ENCODE measurements around the gene OVAAL.

OVAAL gene

DNA sequence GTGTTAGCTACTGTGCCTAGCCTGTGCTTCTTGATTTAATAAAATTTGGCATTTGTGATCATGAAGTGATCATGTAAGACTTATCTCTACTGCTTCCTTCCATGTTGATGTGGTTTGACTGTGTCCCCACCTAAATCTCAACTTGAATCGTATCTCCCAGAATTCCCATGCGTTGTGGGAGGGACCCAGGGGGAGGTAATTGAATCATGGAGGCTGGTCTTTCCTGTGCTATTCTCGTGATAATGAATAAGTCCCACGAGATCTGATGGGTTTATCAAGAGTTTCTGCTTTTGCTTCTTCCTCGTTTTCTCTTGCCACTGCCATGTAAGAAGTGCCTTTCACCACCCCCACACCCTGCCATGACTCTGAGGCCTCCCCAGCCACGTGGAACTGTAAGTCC lies at the start of gene OVAAL:
TSS of gene OVAAL (plus strand) at position 301 of the 400 bp plus-strand sequence.
- TF ChIP-seq ZBTB7A (IDR thresholded peaks at IDR 0.05; ENCODE audit: low read depth) = no peak
- TF ChIP-seq, protein P1, sequence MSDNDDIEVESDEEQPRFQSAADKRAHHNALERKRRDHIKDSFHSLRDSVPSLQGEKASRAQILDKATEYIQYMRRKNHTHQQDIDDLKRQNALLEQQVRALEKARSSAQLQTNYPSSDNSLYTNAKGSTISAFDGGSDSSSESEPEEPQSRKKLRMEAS (IDR thresholded peaks at IDR 0.05) = no peak
- TF ChIP-seq TAF1 (IDR thresholded peaks at IDR 0.05; ENCODE audit: low read depth) = no peak

DNA sequence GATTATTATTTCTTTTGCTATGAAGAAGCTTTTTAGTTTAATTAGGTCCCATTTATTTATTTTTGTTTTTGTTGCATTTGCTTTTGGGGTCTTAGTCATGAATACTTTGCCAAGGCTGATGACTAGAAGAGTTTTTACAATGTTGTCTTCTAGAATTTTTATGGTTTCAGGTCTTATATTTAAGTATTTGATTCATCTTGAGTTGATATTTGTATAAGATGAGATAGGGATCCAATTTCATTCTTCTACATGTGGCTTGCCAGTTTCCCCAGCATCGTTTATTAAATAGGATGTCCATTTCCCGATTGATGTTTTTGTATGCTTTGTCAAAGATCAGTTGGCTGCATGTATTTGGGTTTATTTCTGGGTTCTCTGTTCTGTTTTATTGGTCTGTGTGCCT lies 47.9 kb upstream of the OVAAL start:
- TF ChIP-seq TEAD4 (IDR thresholded peaks at IDR 0.05) (no peak), EGR1 (IDR thresholded peaks at IDR 0.05) (no peak)

DNA sequence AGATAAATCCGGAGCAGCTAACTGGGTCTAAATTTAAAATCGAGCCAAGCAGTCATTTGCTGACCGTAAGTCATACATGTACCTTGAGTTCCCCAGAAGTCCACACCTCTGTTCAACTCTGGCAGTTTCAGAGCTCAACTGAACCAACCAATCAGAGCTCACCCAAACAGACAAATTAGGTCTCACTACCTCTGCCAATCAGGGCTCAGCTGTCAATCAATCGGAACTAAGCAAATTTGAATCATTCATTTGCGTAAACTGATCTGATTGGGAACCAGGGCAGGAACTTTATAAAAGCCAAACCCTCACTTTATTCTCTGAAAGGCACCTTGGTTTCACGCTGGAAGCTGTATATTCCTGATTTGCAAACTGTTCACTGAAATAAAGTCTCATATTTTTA lies 45.2 kb upstream of the OVAAL start:
- TF ChIP-seq EGR1 (IDR thresholded peaks at IDR 0.05) = no peak
- TF ChIP-seq TEAD4 (IDR thresholded peaks at IDR 0.05) = no peak
- TF ChIP-seq TCF12 (IDR thresholded peaks at IDR 0.05; ENCODE audit: low read depth) = no peak
- no peak for TF ChIP-seq YY1 (IDR thresholded peaks at IDR 0.05; ENCODE audit: low read depth)
- no peak for TF ChIP-seq TAF1 (IDR thresholded peaks at IDR 0.05; ENCODE audit: low read depth)
- no peak for TF ChIP-seq ZBTB7A (IDR thresholded peaks at IDR 0.05; ENCODE audit: low read depth)
- TF ChIP-seq EP300 (IDR thresholded peaks at IDR 0.05; ENCODE audit: borderline replicate concordance) = no peak
- no peak for TF ChIP-seq CREB1 (IDR thresholded peaks at IDR 0.05; ENCODE audit: low read depth)
- TF ChIP-seq RAD21 (IDR thresholded peaks at IDR 0.05; ENCODE audit: low read depth) = no peak
- TF ChIP-seq FOXM1 (IDR thresholded peaks at IDR 0.05; ENCODE audit: borderline replicate concordance, low read depth) = no peak
- TF ChIP-seq, protein P2, sequence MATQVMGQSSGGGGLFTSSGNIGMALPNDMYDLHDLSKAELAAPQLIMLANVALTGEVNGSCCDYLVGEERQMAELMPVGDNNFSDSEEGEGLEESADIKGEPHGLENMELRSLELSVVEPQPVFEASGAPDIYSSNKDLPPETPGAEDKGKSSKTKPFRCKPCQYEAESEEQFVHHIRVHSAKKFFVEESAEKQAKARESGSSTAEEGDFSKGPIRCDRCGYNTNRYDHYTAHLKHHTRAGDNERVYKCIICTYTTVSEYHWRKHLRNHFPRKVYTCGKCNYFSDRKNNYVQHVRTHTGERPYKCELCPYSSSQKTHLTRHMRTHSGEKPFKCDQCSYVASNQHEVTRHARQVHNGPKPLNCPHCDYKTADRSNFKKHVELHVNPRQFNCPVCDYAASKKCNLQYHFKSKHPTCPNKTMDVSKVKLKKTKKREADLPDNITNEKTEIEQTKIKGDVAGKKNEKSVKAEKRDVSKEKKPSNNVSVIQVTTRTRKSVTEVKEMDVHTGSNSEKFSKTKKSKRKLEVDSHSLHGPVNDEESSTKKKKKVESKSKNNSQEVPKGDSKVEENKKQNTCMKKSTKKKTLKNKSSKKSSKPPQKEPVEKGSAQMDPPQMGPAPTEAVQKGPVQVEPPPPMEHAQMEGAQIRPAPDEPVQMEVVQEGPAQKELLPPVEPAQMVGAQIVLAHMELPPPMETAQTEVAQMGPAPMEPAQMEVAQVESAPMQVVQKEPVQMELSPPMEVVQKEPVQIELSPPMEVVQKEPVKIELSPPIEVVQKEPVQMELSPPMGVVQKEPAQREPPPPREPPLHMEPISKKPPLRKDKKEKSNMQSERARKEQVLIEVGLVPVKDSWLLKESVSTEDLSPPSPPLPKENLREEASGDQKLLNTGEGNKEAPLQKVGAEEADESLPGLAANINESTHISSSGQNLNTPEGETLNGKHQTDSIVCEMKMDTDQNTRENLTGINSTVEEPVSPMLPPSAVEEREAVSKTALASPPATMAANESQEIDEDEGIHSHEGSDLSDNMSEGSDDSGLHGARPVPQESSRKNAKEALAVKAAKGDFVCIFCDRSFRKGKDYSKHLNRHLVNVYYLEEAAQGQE (IDR thresholded peaks at IDR 0.05; ENCODE audit: low read depth) = no peak

DNA sequence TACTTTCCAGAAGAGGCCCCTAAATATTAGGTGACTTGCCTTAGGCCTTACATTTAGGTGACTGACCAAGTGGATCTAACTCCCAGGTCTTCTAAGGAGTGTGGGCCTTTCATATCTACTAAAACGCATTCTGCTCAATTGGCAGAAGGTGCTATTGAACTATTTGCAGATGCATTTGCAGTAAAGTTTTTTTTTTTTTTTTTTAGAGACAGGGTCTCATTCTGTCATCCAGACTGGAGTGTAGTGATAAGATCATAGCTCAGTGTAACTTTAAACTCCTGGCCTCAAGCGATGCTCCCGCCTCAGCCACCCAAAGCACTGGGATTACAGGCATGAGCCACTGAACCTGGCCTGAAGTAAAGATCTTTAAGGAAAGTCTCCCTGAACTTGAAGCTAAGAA lies 43.4 kb upstream of the OVAAL start:
- no peak for TF ChIP-seq YY1 (IDR thresholded peaks at IDR 0.05; ENCODE audit: low read depth)
- no peak for TF ChIP-seq RAD21 (IDR thresholded peaks at IDR 0.05; ENCODE audit: low read depth)
- TF ChIP-seq, protein P2 (IDR thresholded peaks at IDR 0.05; ENCODE audit: low read depth) = no peak
- TF ChIP-seq TAF1 (IDR thresholded peaks at IDR 0.05; ENCODE audit: low read depth) = no peak
- TF ChIP-seq EGR1 (IDR thresholded peaks at IDR 0.05) = no peak
- no peak for TF ChIP-seq CEBPB (IDR thresholded peaks at IDR 0.05)
- TF ChIP-seq TEAD4 (IDR thresholded peaks at IDR 0.05) = no peak
- no peak for TF ChIP-seq EP300 (IDR thresholded peaks at IDR 0.05; ENCODE audit: borderline replicate concordance)
- no peak for TF ChIP-seq ZBTB7A (IDR thresholded peaks at IDR 0.05; ENCODE audit: low read depth)
- TF ChIP-seq, protein P3, sequence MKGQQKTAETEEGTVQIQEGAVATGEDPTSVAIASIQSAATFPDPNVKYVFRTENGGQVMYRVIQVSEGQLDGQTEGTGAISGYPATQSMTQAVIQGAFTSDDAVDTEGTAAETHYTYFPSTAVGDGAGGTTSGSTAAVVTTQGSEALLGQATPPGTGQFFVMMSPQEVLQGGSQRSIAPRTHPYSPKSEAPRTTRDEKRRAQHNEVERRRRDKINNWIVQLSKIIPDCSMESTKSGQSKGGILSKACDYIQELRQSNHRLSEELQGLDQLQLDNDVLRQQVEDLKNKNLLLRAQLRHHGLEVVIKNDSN (IDR thresholded peaks at IDR 0.05) = no peak
- TF ChIP-seq CREB1 (IDR thresholded peaks at IDR 0.05; ENCODE audit: low read depth) = no peak
- TF ChIP-seq, protein P1 (IDR thresholded peaks at IDR 0.05) = no peak
- no peak for TF ChIP-seq NFIC (IDR thresholded peaks at IDR 0.05)
- no peak for TF ChIP-seq FOXM1 (IDR thresholded peaks at IDR 0.05; ENCODE audit: borderline replicate concordance, low read depth)
- no peak for TF ChIP-seq TCF12 (IDR thresholded peaks at IDR 0.05; ENCODE audit: low read depth)

DNA sequence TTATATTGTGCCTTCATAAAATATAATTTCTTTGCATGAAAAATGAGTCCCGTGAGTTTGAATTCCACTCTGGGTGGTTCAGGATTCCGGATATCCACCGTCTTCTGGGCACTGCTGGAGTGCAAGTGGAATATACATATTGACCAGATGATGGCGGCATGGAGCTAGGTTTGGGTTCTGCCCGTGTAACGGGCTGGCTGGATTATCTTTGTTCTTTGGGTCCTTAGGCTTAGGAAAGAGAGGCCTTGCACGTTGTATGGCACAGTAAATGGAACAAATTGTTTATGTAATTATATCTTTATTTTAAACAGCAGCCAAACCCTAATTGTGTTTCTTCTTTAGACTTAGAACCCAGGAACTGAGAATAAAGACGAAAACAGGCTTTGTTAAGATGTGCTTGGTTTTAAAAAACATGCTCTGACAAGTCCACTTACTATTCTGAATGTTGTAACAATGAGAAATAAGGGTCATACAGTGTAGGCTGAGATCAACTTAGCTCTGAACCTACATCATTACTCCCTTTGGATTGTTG lies 42.8 kb upstream of the OVAAL start:
- TF ChIP-seq, protein P2 (IDR thresholded peaks at IDR 0.05; ENCODE audit: low read depth) = no peak
- TF ChIP-seq RAD21 (IDR thresholded peaks at IDR 0.05; ENCODE audit: low read depth) (peak; percentile 99), CEBPB (IDR thresholded peaks at IDR 0.05) (no peak), EGR1 (IDR thresholded peaks at IDR 0.05) (no peak)

DNA sequence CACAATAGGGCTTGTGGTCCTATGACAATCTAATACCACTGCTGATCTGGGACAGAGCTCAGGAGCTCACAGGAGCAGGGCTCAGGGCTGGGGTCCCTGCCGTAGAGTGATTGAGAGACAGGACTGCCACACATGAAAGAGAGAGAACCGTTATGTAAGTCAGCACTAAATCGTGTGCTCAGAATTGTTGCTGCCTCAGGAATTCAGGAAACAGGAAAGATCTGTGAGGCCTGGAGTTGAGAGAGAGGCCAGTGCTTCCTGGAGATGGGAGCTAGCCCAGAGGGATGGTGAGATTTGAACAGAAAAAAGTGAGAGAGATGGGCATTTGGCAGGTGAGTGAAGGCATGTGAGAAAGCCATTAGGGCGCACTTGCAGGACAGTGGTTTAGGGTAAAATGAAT lies 38.9 kb upstream of the OVAAL start:
- TF ChIP-seq EP300 (IDR thresholded peaks at IDR 0.05; ENCODE audit: borderline replicate concordance) (no peak), CEBPB (IDR thresholded peaks at IDR 0.05) (no peak), YY1 (IDR thresholded peaks at IDR 0.05; ENCODE audit: low read depth) (no peak), EGR1 (IDR thresholded peaks at IDR 0.05) (no peak), TEAD4 (IDR thresholded peaks at IDR 0.05) (no peak), NFIC (IDR thresholded peaks at IDR 0.05) (no peak), TAF1 (IDR thresholded peaks at IDR 0.05; ENCODE audit: low read depth) (no peak), FOXM1 (IDR thresholded peaks at IDR 0.05; ENCODE audit: borderline replicate concordance, low read depth) (no peak), TCF12 (IDR thresholded peaks at IDR 0.05; ENCODE audit: low read depth) (no peak), RAD21 (IDR thresholded peaks at IDR 0.05; ENCODE audit: low read depth) (no peak)
- TF ChIP-seq, protein P3 (IDR thresholded peaks at IDR 0.05) = no peak
- TF ChIP-seq, protein P1 (IDR thresholded peaks at IDR 0.05) = no peak

Data from Ishikawa (cell line).